PC-9 (cell line): ENCODE measurements around the gene HEATR3. TPM values are rescaled to one million over a fixed set of nuclear protein-coding genes. Genes with fewer than 3 reads are reported as not detected.

Experiments
- BruUV-seq: library from RNA; stranded (reverse); fragments of 400-500 nt; replicated peaks from 2 replicates; lab custom pipeline; 2021; lab: Mats Ljungman, UMichigan
- CTCF ChIA-PET: fragments of 300-600 bp; sonication (Branson Sonifier 250); formaldehyde crosslinking; loops from one replicate; lab custom pipeline; 2022; ENCODE audit warnings: antibody characterized with exemption; lab: Charles Lee
- POLR2A ChIA-PET: fragments of 300-600 bp; sonication (Branson Sonifier 250); formaldehyde crosslinking; loops from one replicate; lab custom pipeline; 2022; ENCODE audit warnings: antibody characterized with exemption; ENCODE audit not compliant: unreplicated experiment; lab: Charles Lee
- DNase-seq, 2 experiments: peaks; one replicate each; pipeline versions ENCODE4 v3.0.0 to v3.0.0-alpha.2; 2015 to 2022; ENCODE audit warnings: mixed read lengths in 1 of 2
- H2AFZ ChIP-seq: fragments of 200-600 bp; sonication (generic); 2 replicates; pipeline ENCODE4 v1.8.1; 2017; ENCODE audit warnings: antibody characterized with exemption
- H3F3A ChIP-seq: fragments of 200-600 bp; sonication (generic); 2 replicates; pipeline ENCODE4 v1.8.1; 2017; ENCODE audit warnings: antibody characterized with exemption, mild to moderate bottlenecking, low read depth; ENCODE audit not compliant: insufficient read depth
- H3K27ac ChIP-seq: fragments of 200-600 bp; sonication (generic); 2 replicates; pipeline ENCODE4 v1.6.1; 2016; ENCODE audit warnings: mixed run types
- H3K27me3 ChIP-seq: fragments of 200-600 bp; sonication (generic); 2 replicates; pipeline ENCODE4 v1.6.1; 2016; ENCODE audit warnings: low read depth, mixed run types; ENCODE audit not compliant: insufficient read depth
- H3K36me3 ChIP-seq: fragments of 200-600 bp; sonication (generic); 2 replicates; pipeline ENCODE4 v1.6.1; 2016; ENCODE audit warnings: low read depth, mixed run types
- H3K4me1 ChIP-seq: fragments of 200-600 bp; sonication (generic); replicated peaks from 2 replicates; pipeline ENCODE4 v1.6.1; 2016; ENCODE audit warnings: mixed run types; ENCODE audit not compliant: insufficient read depth
- H3K4me2 ChIP-seq: fragments of 200-600 bp; sonication (generic); 2 replicates; pipeline ENCODE4 v1.6.1; 2017; ENCODE audit warnings: mixed run types
- H3K4me3 ChIP-seq: fragments of 200-600 bp; sonication (generic); 2 replicates; pipeline ENCODE4 v1.6.1; 2016; ENCODE audit warnings: mixed run types
- H3K79me2 ChIP-seq: fragments of 200-600 bp; sonication (generic); 2 replicates; pipeline ENCODE4 v1.6.1; 2017; ENCODE audit warnings: low read depth, mixed run types
- H3K9me2 ChIP-seq: fragments of 200-600 bp; sonication (generic); 2 replicates; pipeline ENCODE4 v1.8.1; 2017; ENCODE audit warnings: mild to moderate bottlenecking; ENCODE audit not compliant: insufficient read depth
- H3K9me3 ChIP-seq: fragments of 200-600 bp; sonication (generic); 2 replicates; pipeline ENCODE4 v1.8.1; 2016; ENCODE audit warnings: low read depth; ENCODE audit not compliant: insufficient read depth
- H4K20me1 ChIP-seq: fragments of 200-600 bp; sonication (generic); 2 replicates; pipeline ENCODE4 v1.8.1; 2017; ENCODE audit not compliant: insufficient read depth
- CTCF ChIP-seq: fragments of 200-600 bp; sonication (generic); conservative IDR thresholded peaks from 2 replicates; pipeline ENCODE4 v1.6.1; 2017; ENCODE audit warnings: mixed run types, antibody characterized with exemption, mild to moderate bottlenecking, moderate library complexity
- EZH2 ChIP-seq: fragments of 200-600 bp; sonication (generic); IDR thresholded peaks from 2 replicates; pipeline ENCODE4 v1.8.0; 2017; ENCODE audit warnings: antibody characterized with exemption, low read depth
- intact Hi-C: fragments of 100-400 bp; cut with micrococcal nuclease; formaldehyde crosslinking; loops from one replicate; pipeline ENCODE4 v1.10.0; 2022; ENCODE audit not compliant: unreplicated experiment
- total RNA-seq: library from RNA; stranded (reverse); gene quantifications from 2 replicates; pipeline ENCODE4 v1.2.3, GENCODE V29; 2021

The HEATR3 gene
- total RNA-seq, 1 experiment from 2014 or later, result 14.3 TPM

GRCh38 chr16:50059669-50060068 lies 6.1 kb upstream of the HEATR3 start:
- intact Hi-C loops, result no loop called here

GRCh38 chr16:50061326-50061725 lies 4.4 kb upstream of the HEATR3 start:
- TF ChIP-seq EZH2 (no peak), CTCF (no peak)
- no peak overlapping the region for H2AFZ ChIP-seq
- CTCF ChIA-PET, result no interaction called here
- H3K9me2 ChIP-seq, result no peaks in the 10 kb centered on the region
- H3K4me2 ChIP-seq, result no peak overlapping the region
- H3F3A ChIP-seq, result no peaks in the 10 kb centered on the region
- POLR2A ChIA-PET, result no interaction called here
- no peak overlapping the region for H3K27ac ChIP-seq
- H3K4me1 ChIP-seq, result no peaks in the 10 kb centered on the region
- no peaks in the 10 kb centered on the region for H3K79me2 ChIP-seq
- H3K9me3 ChIP-seq, result no peaks in the 10 kb centered on the region
- no peak overlapping the region for H3K4me3 ChIP-seq
- no peaks in the 10 kb centered on the region for H3K27me3 ChIP-seq
- H3K36me3 ChIP-seq, result no peaks in the 10 kb centered on the region
- BruUV-seq, result no TSS peak
- no peaks in the 10 kb centered on the region for H4K20me1 ChIP-seq
- intact Hi-C loops, result no loop called here
- no peak for DNase-seq

More at GRCh38 chr16:50059669-50060068, 6.1 kb upstream of the HEATR3 start:
- Histone ChIP-seq H3K79me2 (no peaks in the 10 kb centered on the region), H4K20me1 (no peaks in the 10 kb centered on the region), H3K27ac (no peak overlapping the region), H3K27me3 (no peaks in the 10 kb centered on the region), H3K4me3 (no peak overlapping the region), H3K9me2 (no peaks in the 10 kb centered on the region), H3K36me3 (no peaks in the 10 kb centered on the region), H3K9me3 (no peaks in the 10 kb centered on the region), H2AFZ (no peak overlapping the region), H3F3A (no peaks in the 10 kb centered on the region), H3K4me1 (no peaks in the 10 kb centered on the region), H3K4me2 (no peak overlapping the region)
- no peak for DNase-seq
- CTCF ChIA-PET, result interaction anchor here (0.7 kb wide), 1 partner anchor 35 kb away, joined by 3 read pairs; the partner anchor contains the start of gene CNEP1R1
- TF ChIP-seq CTCF (no peak), EZH2 (no peak)
- no TSS peak for BruUV-seq
- POLR2A ChIA-PET, result no interaction called here

GRCh38 chr16:50065241-50065623 lies 538 bp upstream of the HEATR3 start:
- ChIA-PET CTCF (no interaction called here), POLR2A (no interaction called here)
- H3K79me2 ChIP-seq, result peaks cover 29% of the 10 kb centered on the region
- no peaks in the 10 kb centered on the region for H3K9me3 ChIP-seq
- no peaks in the 10 kb centered on the region for H3F3A ChIP-seq
- peak overlapping the region; percentile 50; the same call in 1 of the 2 replicates for H3K4me3 ChIP-seq
- BruUV-seq, result TSS peak; percentile 33
- H3K4me1 ChIP-seq, result peaks cover 15% of the 10 kb centered on the region; the same call in 1 of the 2 replicates
- no peak overlapping the region for H3K27ac ChIP-seq
- DNase-seq, result no peak
- H4K20me1 ChIP-seq, result peaks cover 30% of the 10 kb centered on the region
- TF ChIP-seq CTCF, result no peak
- no peak for TF ChIP-seq EZH2
- H3K4me2 ChIP-seq, result peak overlapping the region; percentile 100
- no peaks in the 10 kb centered on the region for H3K36me3 ChIP-seq
- no peaks in the 10 kb centered on the region for H3K27me3 ChIP-seq
- no peaks in the 10 kb centered on the region for H3K9me2 ChIP-seq
- intact Hi-C loops, result no loop called here
- peak overlapping the region; percentile 77; the same call in 1 of the 2 replicates for H2AFZ ChIP-seq
